Middle frontal gyrus (tissue), 1 donor: Measurements from ENCODE around the gene KCNJ4.

ENCODE experiments used
- DNase-seq: peaks from one replicate; pipeline ENCODE4 v3.0.0-alpha.2; 2015; ENCODE audit warnings: low spot score; ENCODE audit errors: extremely low spot score

KCNJ4 gene

DNA sequence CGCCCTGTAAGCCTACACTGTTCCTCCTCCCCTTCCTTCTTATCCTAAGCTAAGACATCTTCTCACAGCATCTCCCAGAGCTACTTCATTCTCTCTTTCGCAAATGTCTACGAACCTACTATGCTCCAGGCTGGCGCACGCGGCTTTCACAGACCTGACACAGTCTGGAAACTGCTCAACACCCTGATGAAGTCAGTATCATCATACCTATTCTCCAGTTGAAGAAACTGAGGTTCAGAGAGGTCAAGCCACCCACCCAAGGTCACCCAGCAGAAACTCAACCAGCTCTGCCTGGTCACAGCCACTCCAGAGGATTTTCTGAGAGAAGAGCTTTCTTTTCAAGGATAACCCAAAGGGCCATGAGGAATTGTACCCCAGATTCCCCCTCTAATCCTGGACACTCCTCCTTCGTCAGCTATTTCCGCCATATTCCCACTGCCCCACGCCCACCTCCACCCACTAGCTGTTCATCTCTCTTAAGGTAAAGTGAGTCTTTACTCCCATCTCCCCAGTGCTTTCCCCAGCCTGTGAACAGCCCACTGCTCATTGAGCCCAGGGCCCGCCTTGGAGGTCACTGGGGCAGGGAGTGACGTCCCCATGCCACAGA, 1.8 kb downstream of the KCNJ4 start:
- no peak for DNase-seq

DNA sequence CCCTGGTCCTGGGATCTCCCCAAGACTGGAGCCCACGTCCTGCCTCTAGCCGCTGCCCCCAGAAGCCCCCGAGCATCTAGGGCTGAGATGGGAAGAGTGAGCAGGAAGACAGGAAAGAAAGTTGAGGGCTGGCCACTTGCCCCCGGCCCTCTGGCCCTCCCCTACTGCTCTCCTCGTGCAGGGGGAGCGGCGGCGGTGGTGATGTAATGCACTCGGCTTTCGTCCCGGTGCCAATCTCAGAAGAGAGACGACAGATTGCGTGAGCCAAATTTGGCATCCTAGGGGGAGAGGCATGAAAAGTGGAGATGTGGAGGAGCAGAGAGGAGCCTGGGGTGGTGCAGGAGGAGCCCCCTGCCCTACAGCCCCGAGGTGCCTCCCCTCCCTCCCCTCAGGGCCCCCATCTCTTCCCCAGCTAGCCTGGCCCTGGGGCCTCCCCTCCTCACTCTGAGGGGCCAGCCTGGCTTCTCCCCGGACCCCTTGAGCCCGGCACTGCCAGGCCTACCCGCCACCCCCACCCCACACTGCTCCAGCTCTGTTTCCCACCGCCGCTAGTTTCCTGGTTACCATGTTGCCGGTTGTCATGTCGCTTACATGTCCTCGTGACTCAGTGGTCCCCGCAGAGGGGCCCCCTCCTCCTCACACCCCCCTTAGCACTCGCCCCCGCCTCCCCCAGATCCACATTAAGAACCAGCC, 2.5 kb downstream of the KCNJ4 start:
- no peak for DNase-seq

DNA sequence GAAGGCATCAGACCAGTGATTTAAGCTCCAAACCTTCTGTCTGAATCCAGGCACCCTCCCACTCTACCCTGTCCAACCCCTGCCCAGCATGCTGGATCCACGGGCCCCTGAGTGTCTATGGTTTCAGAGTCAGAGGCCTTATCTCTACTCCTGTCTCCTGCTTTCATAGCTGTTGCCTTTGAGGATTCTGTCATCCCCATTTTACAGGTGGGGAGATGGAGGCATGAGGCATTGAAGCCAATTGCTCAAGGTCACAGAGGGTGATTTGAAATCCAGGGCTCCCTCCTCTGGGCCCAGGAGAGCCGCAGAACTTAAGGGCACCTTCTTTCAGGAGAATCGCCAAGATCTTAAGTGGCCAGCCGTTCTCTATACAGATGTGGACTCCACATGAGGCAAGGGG, 3.1 kb downstream of the KCNJ4 start:
- DNase-seq, result no peak

DNA sequence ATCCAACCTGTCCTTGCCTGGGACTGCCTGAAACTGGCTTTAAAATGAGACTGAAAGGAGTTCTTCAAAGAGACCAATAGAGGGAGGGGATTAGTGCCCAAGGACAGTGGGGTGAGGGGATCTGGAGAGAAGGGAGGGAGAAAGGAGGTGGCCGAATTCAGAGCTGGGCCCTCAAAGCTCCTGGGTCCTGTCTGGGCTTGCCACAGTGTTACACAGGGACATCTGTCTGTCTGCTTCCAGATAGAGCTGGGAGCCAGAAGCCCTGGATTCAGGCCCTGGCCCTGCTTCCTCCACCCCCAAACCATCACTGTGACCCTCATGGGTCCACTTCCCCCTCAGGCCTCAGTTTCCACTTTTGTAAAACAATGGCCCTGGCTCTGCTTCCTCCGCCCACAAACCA, 3.6 kb downstream of the KCNJ4 start:
- DNase-seq, result no peak

DNA sequence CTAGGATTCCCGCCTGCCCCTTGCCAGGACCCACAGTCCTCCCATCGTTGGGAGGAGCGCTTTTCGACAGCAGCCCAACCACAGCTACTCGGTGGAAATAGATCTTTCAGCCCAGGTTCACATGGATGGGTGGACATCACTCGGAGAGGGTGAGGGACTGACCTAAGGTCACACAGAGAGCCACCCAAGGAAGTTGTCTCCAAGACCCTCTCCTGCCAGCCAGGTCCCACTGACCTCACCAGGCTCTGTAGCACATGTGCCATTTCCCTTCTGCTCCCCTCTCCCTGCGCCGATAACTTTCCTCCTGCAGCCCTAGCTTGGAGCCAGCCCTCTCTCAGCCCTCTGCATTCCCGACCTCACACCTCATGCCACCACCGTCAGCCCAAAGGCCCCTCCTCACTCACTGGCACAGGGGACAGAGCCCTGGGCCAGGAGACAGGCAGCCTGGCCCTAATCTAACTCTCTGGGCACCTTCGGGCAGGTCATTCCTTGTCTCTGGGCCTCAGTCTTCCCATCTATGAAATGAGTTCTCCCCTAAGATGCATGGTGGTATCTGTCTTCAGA, 4.7 kb downstream of the KCNJ4 start:
- no peak for DNase-seq

DNA sequence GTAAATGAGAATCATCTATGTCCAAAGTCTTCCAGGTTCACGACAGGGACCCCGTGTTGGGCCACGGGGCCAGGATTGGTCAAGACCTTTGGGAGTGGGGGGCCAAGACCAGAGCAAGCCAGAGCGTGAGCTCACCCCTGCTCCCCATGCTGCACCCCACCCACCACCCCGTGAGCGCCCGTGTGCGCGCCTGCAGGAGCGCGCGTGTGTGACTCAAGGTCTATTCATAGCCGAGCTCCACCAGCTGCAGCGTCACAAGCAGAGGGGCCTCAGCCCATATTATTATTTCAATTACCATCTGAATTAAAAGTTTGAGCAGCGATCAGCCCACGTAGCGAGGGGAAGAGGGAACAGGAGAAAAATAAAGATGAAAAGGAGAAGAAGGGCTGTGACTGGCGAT, 5.2 kb downstream of the KCNJ4 start:
- no peak for DNase-seq

DNA sequence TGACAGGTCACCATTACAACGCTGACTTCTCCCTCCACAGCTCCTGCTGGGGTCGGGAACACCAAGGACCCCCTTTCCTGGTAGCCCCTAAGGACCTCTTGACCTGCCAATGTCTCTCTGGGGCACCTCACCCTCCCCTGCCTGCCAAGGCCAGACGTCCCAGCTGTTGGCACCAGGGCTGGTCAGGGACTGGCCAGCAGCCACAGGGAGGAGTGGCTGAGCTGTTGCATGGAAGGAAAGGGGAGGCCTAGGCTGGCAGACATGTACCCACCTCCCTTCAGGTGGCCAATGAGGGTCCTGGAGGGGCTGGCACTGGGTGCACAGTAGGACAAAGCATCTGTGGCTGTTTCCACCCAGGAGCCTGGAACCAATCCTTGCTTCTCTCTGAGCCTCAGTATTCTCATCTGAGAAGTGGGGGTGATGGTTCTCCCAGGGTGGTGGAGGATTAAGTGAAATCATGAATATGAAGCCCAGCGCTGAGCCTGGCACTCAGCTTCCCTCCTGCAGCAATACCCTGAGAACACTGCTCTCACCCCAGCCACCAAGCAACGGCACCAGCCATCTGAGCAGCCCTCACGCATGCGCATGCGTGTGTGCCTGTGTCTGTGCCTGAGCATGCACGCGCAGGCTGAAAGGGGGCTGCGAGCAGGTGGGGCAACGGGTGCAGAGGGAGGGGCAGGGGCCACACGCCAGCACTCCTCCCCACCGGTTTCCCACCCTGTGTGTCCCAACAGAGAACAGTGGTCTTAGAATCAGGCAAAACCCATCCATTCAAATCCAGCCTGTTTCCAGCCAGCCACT, 5.9 kb downstream of the KCNJ4 start:
- DNase-seq, result no peak

DNA sequence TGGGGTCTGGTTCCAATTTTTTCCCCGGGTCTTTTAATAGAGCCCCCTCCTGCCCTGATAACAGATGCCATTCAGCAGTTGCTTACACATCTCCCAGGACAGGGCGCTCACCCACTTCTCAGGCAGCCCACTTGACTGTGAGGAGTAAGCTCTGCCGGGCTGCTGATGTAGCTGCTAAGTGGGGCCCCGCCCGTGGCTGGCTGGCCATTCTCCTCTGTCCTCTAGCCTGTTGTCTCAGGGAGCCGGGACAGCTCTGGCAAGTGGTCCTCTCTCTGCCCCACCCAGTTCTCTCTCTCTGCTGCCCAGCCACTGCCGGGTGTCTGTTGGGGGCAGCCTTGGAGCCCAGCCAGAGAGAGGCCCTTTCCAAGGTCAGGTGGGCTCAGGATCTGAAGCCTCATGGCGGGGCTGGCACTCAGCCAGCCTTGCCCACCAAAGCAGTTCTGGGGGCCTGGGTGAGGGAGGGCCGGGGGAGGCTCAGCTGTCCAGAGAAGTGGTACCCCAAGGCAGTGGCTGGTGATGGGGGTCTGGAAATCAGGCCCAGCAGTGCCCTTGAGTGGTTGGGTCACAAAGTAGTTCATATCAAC, 8.9 kb downstream of the KCNJ4 start:
- DNase-seq, result no peak

DNA sequence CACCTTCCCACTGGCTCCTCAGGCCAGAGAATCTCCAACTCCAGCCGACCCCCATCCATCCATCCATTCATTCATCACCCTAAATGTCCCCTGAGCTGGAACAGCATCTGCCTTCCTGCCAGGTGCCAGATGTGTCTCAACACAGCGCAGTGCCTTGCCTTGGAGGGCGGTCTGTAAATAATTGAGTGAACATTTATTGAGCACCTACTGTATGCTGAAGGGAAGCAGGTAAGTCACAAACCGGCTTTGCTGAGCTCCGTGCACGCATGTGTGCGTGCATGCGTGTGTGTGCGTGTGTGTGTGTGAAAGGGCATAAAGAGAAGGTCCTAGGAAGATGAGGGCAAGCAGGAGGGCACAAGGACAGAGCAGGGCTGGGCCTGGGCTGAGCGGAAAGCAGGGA, 10.2 kb downstream of the KCNJ4 start:
- no peak for DNase-seq

DNA sequence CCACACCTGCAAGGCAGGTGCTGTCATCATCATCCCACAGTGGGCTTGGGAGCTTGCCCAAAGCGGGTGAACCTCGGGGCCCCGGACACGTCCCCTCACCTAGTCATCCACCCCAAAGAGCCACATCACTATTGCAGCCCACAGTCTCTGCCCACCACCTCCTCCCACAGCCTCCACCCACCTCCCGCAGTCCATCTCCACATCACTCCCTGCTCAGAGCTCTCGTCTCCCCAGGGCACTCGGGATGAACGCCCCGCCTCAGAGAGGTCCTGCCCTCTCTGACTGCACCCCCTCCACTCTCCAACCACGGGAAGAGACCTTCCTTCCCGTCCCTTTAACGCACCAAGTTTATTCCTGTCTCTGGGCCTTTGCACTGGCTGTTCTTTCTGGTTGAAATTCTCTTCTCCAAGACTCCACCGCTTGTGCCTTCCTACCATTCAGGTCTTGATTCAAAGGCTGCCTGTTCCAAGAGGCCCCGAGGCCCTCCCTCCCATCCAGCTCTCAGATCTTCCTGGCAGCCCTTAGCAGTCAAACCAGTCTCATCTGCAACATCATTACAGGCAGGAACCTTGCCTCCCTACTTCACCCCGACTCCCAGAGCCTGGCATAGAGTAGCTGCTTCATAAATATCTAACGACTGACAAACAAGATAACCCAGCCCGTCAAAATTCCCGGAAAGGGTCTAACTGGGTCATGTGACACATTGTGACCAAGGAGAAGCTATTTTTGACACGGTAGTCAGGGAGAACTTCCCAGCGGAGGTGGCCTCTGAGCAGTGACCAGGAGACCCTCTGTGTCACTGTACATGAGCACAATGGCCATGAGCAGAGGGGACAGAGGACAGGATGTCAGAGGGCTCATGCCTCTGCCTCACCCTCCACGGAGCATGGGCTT, 11.1 kb downstream of the KCNJ4 start:
- DNase-seq, result no peak

DNA sequence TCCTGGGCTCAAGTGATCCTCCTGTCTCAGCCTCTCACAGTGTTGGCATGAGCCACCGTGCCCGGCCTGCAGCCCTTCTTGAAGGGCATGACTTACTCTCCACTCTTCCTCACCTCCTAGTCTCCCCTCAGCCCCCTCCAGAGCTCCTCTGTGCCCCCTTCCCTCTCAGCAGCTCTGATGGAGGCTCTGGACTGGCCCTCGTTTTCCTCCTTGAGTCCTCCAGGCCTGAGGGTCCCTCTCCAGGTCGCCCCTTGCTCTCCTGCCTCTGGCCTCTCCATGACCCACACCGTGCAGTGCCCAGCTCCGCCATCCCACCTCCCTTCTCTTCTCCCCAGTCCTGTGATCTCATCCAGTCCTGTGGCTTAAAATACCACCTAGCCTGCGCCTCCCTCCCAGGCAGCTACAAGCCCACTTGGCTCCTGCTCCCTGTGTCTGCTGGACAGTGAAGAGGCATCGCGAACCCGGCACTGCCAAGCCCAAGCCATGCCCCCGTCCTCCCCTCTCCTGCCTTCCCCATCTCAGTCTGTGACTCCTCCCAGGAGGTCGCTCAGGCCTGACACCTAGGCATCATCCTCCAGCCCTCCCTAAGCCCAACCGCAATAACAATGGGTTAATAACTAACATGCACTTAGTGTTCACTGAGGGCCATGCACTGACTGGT, 11.9 kb downstream of the KCNJ4 start:
- no peak for DNase-seq

DNA sequence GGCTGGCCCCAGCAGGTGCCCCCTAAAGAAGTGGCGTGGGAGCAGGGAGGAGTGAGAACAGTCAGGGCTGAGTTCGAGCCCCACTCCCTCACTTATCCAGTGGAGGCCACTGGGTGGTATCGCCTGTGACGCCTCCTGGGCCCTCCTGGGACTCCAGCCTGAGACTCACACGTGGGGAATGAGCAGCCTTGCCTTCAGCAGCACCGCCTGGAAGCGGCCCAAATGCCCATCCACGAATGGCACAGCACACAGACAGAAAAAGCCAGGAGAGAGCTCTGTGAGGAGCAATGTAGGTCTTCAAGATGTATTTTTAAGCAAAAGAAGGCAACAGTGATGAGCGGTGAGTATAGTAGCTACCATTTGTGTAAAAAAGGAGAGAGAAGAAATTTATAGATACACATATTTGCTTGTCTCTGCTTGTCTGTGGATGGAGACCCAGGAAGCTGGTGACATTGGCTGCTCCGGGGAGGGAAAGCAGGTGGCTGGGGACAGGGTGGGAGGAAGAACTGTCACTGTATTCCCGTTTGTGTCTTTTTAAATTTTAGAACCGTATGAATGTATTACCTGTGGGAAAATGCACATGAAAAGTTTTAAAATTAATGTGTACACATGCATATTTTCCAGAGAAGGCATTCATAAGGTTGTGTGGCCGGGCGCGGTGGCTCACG, 13.2 kb downstream of the KCNJ4 start:
- no peak for DNase-seq

DNA sequence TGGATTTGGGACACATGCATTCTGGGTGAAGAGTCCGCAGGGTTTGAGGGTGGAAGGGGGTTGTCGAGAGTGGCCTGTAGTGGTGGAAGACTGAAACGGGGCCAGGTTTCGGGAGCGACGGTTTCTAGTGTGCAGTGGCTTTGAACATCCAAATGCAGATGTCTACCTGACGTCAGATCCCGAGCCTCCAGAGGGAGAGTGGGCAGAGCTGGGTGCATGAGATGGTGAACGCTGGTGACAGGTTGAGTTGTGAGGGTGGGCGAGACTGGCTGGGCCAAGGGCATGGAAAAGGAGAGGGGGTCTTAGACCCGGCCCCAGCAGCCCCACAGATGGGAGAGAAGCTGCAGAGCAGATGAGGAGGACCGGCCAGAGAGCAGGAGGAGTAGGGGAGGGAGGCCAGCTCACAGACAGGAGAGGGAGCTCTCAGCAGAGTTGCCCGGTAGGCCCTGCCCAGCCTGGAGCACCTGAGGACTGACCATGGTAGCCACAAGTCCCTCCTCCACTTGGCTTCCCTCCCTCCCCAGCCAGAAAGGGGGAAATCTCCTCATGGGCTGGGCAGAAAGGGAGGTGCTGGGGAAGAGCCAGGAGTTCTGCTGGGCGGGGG, 14.2 kb downstream of the KCNJ4 start:
- no peak for DNase-seq

DNA sequence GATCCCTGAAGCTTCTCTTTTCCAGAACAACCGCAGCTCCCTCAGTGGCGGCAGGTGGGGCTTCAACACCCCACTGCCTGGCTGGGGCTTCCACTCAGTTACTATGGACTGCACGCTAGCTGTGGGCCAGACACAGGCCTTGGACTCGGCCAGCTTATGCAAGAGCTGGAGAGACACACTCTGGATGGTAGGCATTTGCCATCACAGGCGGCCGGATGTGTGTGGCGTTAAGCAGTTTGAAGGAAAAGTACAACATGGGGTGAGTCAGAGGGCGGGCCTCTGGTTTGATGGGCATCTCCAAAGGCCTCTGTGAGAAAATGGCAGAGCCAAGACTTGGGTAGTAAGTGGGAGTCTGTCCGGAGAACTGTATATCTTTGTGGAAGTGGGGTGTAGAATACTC, 17.6 kb downstream of the KCNJ4 start:
- no peak for DNase-seq

DNA sequence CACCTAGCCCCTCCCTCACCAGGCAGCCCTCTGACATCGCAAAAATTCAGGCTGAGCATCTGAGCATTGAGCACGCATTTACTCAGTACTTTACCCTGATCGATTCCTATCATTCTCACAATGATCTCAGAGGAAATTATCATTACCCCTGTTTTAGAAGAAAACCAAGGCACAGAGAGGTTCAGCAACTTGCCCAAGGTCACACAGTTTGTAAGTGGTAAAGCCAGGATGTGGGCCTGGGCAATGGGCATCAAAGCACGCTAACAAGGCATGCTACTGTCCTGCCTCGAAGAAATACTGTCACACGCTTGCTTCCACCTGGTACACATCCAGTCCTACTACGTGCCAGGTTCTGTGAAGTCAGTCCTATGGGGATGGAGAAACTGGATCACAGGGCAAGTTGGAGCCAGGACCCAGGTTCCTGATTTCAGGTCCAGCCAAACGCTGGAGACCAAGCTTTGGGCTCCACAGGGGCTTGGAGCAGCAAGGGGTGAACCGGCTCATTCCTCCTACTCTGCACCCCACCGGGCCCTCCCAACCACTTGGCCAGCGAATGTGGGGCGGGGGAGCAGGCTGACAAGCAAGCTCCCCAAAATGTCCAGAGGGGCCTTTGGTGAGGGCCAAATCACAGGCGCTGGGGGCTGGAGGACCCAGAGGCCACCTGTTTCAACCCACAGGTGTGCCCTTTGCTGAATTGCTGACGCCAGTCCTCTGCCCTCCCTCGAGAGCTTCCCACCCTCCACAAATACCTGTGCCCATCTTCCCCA, 18.2 kb downstream of the KCNJ4 start:
- no peak for DNase-seq

DNA sequence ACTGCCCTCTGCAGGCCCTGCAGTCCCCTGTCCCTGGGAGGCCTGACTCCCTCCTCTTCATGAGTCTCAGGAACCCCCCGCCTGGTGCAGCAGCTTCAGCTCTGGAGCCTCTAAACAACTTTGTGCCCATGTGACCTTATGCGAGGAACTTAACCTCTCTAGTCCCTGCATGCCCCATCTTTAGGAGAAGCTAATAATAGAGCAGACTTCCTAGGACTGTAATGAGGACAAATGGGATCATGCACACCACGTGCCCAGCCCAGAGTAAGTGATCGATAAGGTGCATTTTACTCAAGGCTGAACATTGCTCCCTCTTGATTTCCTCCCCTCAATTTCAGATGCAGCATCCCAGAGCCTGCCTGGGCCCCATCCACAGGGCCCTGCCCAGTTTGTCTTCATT, 19.0 kb downstream of the KCNJ4 start:
- DNase-seq, result no peak

DNA sequence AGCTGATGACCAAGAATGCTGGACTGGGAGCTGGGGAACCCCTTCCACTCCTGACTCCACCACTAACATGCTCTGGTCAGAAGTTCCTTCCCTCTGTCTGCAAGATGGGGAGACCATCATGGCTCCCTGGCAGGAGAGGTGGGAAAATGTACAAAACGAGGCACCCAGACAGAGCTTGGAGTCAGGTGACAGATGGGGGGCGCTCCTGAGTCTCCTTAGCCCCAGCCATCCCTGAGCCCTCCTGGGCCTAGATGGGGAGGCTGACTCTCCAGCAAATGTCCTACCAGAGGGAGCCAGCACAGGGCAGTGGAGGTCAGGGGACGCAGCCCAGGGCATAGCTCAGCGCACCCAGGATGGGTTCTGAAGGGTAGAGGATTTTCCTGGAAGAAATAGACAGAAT, 20.0 kb downstream of the KCNJ4 start:
- no peak for DNase-seq

DNA sequence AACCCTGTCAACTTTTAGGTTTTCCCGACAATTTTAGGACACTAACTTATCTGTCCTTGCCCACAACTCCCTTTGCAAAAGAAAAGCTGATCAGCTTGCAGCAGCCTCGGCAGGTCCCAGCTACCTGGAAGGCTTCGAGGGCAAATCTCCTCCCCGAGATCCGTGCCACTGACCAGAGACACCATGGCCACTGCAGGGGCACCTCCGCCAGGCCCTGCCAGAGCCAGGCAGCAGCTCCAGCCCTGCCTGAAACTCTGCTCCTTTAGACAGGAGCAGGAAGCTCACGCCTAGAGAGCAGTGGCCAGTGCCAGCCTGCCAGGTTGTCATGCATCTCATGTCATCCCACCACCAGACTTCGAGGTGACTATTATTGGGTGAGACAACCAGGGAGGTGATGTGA, 21.1 kb downstream of the KCNJ4 start:
- no peak for DNase-seq

DNA sequence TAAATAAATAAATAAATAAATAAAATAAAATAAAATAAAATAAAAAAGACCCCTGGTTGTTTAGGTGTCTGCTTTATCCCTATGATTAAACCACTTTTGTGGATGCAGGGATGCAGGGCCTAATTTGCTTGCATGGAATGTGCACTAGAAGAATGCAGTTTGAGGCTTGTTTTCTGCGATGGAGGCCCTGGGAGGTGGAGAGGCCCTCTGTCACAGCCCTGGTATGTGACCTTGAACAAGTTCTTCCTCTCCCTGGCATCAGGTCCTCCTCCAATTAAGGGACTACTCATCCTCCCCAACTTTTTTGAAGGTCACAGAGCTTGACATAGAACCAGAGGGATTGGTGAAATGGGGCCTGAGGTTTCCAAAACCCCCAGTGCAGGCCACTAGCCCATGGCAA, 22.7 kb downstream of the KCNJ4 start:
- DNase-seq, result no peak
